OCI-LY7 (cell line): ENCODE data around the gene ATXN1L.

ENCODE experiments used
- EZH2phosphoT487 ChIP-seq: fragments of 200-600 bp; sonication (generic); IDR thresholded peaks from 2 replicates; pipeline ENCODE4 v1.6.1; 2018; ENCODE audit warnings: low read depth, borderline replicate concordance, mild to moderate bottlenecking, mixed run types, antibody characterized with exemption, low read length, moderate library complexity, mixed read lengths
- TF ChIP-seq, protein P1 (sequence below): fragments of 200-600 bp; sonication (generic); conservative IDR thresholded peaks from 2 replicates; pipeline ENCODE4 v1.5.1; 2014; ENCODE audit warnings: mild to moderate bottlenecking, antibody characterized with exemption, low read length, moderate library complexity, mixed read lengths

- TF ChIP-seq, protein P1, sequence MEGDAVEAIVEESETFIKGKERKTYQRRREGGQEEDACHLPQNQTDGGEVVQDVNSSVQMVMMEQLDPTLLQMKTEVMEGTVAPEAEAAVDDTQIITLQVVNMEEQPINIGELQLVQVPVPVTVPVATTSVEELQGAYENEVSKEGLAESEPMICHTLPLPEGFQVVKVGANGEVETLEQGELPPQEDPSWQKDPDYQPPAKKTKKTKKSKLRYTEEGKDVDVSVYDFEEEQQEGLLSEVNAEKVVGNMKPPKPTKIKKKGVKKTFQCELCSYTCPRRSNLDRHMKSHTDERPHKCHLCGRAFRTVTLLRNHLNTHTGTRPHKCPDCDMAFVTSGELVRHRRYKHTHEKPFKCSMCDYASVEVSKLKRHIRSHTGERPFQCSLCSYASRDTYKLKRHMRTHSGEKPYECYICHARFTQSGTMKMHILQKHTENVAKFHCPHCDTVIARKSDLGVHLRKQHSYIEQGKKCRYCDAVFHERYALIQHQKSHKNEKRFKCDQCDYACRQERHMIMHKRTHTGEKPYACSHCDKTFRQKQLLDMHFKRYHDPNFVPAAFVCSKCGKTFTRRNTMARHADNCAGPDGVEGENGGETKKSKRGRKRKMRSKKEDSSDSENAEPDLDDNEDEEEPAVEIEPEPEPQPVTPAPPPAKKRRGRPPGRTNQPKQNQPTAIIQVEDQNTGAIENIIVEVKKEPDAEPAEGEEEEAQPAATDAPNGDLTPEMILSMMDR: no peak
- TF ChIP-seq EZH2phosphoT487: no peak
Measured at GRCh38 chr16:71796501-71797097, 49.2 kb upstream of the ATXN1L start.
